Stomach (tissue), 4 donors: ENCODE measurements around the gene TMEM120A.

ENCODE experiments used
- CTCF ChIP-seq, 7 experiments: fragments of 450-650 bp in 4 of 7; fragments of 200-600 bp in 3 of 7; sonication (generic) in 3 of 7; IDR thresholded peaks; one replicate each; pipeline ENCODE4 v1.5.1; 2016 to 2019; ENCODE audit warnings: antibody characterized with exemption in 7 of 7, control low read depth in 2 of 7, mild to moderate bottlenecking in 1 of 7
- POLR2A ChIP-seq, 4 donors: fragments of 450-650 bp; IDR thresholded peaks; one replicate each; pipeline ENCODE4 v1.6.1; 2016; ENCODE audit warnings: antibody characterized with exemption in 4 of 4, control low read depth in 2 of 4, mild to moderate bottlenecking in 1 of 4, moderate library complexity in 1 of 4
- POLR2AphosphoS5 ChIP-seq, 3 donors: sonication (generic); formaldehyde crosslinking; IDR thresholded peaks; one replicate each; pipeline ENCODE4 v1.6.1; 2016; ENCODE audit warnings: antibody characterized with exemption in 3 of 3

GRCh38 chr7:76011442-76011861 is 17.1 kb upstream of the TMEM120A start:
- TF ChIP-seq CTCF (IDR thresholded peaks at IDR 0.05), result no peak
- no peak for TF ChIP-seq POLR2A (IDR thresholded peaks at IDR 0.05)
- TF ChIP-seq POLR2AphosphoS5 (IDR thresholded peaks at IDR 0.05), result peak in 1 of 3 donors; percentile 26
